Nasal cavity respiratory epithelium epithelial cell of viscerocranial mucosa (primary cell): ENCODE measurements around the gene CACFD1. TPM values are rescaled to one million over a fixed set of nuclear protein-coding genes. Genes with fewer than 3 reads are reported as not detected.

Experiments
- total RNA-seq: library from RNA; depleted of rRNA; stranded (reverse); fragments of >200 nt; gene quantifications from 2 replicates; pipeline ENCODE4 v1.2.3, GENCODE V29; 2014

The CACFD1 gene
- total RNA-seq: 4.8 and 10.8 TPM in 2 replicates

DNA sequence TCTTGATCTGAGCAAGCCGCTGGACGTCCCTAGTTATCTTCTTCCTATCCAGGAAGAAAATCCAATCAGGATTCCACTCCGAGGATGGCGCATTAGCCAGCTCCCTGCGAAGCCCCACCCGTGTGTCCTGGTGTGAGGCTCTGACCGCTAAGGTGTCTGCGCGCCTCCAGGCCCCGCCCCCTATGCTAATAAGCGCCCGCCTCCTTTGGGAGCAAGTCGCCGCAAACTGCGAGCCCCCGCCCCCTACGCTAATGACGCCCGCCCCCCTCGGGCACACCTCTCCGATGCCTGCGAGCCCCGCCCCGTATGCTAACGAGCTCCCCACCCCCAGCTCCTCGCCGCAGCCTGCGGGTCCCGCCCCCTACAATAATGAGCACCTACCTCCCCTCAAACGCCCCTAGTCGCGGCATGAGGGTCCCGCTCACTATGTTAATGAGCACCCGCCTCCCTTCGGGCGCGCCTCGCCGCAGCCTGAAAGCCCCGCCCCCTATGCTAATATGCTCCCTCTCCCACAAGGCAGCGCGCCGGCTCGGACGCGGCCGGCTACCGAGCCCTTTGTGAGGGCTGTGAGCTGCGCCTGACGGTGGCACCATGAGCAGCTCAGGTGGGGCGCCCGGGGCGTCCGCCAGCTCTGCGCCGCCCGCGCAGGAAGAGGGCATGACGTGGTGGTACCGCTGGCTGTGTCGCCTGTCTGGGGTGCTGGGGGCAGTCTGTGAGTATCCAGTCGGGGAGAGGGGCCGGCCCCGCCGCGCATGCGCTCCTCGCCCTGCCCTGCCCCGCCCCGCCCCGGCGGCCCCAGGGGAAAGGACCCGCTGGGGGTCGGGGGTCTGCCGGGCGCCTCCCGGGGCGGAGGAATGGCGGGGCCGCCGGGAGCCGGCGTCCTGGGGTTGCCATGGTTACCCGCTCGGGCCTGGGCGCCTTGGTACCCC is at the start of gene CACFD1:
Gene CACFD1, plus strand, starts transcription at position 503 of the 929 bp plus-strand sequence. Its CDS starts 89 bp downstream, at position 592.

DNA sequence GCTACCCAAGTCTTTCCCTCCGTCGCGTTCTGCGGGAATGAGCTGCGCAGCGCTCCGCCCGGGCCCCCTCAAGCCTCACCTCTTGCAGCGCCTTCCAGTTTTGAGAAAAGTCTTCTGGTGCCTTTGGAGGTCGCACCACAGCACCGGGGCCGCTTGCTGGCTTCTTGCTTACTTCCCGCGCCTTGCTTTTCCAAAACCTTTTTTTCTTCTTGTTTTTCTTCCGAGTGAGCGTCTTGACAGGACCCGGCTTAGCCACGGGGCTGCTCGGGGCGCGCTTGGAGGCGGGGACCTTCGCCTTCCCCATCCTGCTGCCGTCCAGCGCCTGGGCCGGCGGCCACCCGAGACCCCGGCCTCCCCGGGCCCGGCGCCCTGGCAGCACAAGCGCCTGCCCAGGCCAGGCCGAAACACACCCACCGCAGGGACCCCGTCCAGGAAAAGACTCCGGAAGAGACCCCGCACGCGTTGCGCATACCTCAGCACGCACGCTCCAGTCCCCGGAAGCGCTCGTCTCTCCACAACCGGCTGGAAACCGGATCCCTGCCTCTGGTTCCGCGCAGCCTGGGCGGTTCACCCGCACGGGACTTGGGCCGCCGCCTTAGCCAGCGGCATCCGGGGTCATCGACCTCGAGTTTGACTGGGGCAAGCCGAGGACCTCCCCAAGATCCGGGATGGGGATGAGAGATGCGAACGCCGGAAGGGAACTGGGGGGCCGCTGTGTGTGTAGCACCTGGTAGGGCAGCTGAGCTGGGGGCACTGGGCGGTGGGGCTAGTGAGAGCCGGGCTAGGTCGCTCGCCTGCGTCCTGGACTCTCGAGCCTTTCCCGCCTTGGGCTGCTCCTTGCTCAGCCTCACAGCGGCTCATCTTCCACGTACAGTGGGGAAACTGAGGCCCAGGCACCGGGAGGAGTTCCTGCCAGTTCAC is 42.0 kb upstream of the CACFD1 start, which contains the start of gene REXO4:
Gene REXO4, minus strand, starts transcription at position 470 of the 921 bp plus-strand sequence. Its CDS starts 166 bp downstream, at position 304.

GRCh38 chr9:133421615-133422542 is 37.9 kb upstream of the CACFD1 start, which contains the start of gene ADAMTS13:
Gene ADAMTS13, plus strand, starts transcription at chr9:133422367. Its CDS starts 77 bp downstream, at chr9:133422444.

GRCh38 chr9:133478851-133479711 is 19.3 kb downstream of the CACFD1 start, which contains the start of gene SLC2A6:
Gene SLC2A6, minus strand, starts transcription at chr9:133479099. Its CDS starts 40 bp downstream, at chr9:133479059.

Other genes starting within 250 kb of the CACFD1 start
- 0.14 TPM in 1 of 2 replicates, not detected in the other for gene ABO, start 184.8 kb upstream of the CACFD1 start, total RNA-seq
- 9.2 and 23.6 TPM in 2 replicates for gene SURF6, start 123.8 kb upstream of the CACFD1 start, total RNA-seq
- 17.1 and 22.8 TPM in 2 replicates for gene MED22, start 111.8 kb upstream of the CACFD1 start, total RNA-seq
- 1,202 and 2,134 TPM in 2 replicates for gene RPL7A, start 111.8 kb upstream of the CACFD1 start, total RNA-seq
- 16.4 and 44.1 TPM in 2 replicates for gene SURF1, start 103.5 kb upstream of the CACFD1 start, total RNA-seq
- gene SURF2, start 103.4 kb upstream of the CACFD1 start, total RNA-seq: 36.0 and 64.9 TPM in 2 replicates
- 239 and 361 TPM in 2 replicates for gene SURF4, start 83.9 kb upstream of the CACFD1 start, total RNA-seq
- gene STKLD1, start 83.6 kb upstream of the CACFD1 start, total RNA-seq: under 0.01 and 0.07 TPM in 2 replicates
- gene REXO4, start 42.0 kb upstream of the CACFD1 start, total RNA-seq: 29.0 and 39.8 TPM in 2 replicates
- 1.4 and 3.8 TPM in 2 replicates for gene ADAMTS13, start 37.6 kb upstream of the CACFD1 start, total RNA-seq
- 3.8 and 6.2 TPM in 2 replicates for gene SLC2A6, start 19.1 kb downstream of the CACFD1 start, total RNA-seq
- gene MYMK, start 65.0 kb downstream of the CACFD1 start, total RNA-seq: not detected in 2 replicates
- under 0.01 TPM in 1 of 2 replicates, not detected in the other for gene ADAMTSL2, start 74.7 kb downstream of the CACFD1 start, total RNA-seq
- not detected in 2 replicates for gene FAM163B, start 149.4 kb downstream of the CACFD1 start, total RNA-seq
- gene DBH, start 176.4 kb downstream of the CACFD1 start, total RNA-seq: not detected in 2 replicates